ENCODE measurements around the gene ADAM12.
"Not testable (repeated sequence)": the region's sequence is repeated elsewhere in the genome, so short reads cannot be mapped to it uniquely, and the experiment has no call there.

The ADAM12 gene

GRCh38 chr10:125999694-126000093 is 388.6 kb downstream of the ADAM12 start:
- DNase-seq: no peak

- no peak for DNase-seq
Observed at GRCh38 chr10:125997586-125997985, 390.7 kb downstream of the ADAM12 start.

DNA sequence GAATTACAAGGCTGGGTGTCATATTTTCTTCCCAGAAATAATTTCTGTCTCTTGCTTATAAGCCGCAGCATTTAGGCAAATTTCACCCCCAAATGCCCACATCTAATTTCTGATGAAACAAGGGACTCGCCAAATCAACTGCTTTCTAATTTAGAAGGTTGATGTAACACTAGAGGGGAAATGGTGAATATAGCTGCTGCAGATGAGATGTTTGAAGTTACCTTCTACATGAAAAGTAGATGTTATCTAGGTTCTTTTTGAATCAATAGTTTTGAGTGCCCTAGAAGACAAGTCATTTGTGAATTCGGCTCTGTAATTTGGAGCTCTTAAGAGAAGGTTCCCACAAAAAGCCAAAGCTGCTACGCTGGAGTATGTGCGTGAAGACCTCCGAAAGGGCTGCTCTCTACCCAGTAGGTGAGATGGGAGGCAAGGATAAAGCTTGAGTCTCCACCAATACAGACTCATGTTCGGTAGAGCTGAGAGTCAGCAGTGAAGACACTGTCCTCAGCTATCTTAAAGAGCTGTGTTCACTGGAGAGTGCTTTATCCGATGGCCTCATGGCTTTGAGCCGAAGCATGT is 392.5 kb downstream of the ADAM12 start:
- DNase-seq: no peak

GRCh38 chr10:125994601-125995000 is 393.7 kb downstream of the ADAM12 start:
- DNase-seq: no peak

DNA sequence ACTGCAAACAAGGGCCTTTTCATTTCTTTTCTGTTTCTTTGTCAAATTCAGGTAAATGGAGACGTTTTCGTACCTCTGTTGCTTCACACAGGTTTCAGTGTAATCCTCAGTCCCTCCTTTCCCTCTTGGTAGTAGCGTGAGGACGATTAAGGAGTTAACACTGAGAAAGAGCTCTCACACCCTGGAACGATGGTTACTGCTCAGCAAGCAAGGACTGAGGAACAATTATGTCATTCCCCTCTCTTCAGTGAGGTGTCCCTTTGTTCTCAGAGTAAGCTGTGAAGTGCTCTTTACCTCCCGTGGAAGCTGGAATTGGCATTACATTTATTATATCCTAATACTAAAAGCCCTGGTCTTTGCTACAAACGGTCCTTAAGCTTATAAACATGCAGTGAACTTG is 396.0 kb downstream of the ADAM12 start:
- no peak for DNase-seq

DNA sequence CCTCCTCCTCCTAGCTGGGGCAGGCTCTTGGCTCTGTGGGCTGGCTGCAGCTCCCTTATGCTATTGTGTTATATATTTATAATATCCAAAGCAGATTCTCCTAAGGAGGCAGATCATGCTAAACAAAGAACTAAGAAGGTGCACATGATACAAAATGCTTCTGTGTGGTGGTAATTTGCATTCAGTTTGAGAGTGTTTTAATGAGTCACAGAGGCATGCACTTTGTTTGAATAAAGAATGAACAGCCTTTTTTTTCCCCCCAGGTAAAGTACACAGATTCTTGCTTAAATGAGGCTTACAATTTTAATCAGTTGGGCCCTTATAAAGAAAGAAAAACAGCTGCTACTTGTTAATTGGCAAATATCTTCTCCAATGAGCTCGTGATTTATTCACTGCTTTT is 396.9 kb downstream of the ADAM12 start:
- no peak for DNase-seq

- DNase-seq: no peak
Observed at GRCh38 chr10:125990974-125991373, 397.3 kb downstream of the ADAM12 start.

DNA sequence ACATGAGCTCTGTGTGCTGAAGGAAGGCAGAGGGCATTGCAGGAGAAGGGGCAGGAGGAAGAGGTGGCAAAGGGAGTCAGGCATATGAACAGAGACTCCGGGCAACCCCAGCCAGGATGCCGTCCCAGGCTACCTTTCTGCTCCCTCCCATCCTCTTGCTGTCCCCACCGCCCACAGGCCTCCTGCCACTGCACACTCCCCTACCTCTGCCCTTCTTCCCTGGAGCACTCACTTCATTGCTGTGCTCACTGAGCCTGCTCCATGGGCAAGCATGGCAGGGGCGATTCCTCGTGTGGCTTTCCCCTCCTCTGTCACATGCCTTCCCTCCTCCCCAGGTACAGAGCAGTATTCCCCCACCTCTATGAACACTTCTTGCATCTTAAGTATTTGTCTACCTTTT is 398.5 kb downstream of the ADAM12 start:
- no peak for DNase-seq

- no peak for DNase-seq
Observed at GRCh38 chr10:125985557-125986240, 402.6 kb downstream of the ADAM12 start.

GRCh38 chr10:125984865-125985495 is 403.3 kb downstream of the ADAM12 start:
- DNase-seq: no peak

DNA sequence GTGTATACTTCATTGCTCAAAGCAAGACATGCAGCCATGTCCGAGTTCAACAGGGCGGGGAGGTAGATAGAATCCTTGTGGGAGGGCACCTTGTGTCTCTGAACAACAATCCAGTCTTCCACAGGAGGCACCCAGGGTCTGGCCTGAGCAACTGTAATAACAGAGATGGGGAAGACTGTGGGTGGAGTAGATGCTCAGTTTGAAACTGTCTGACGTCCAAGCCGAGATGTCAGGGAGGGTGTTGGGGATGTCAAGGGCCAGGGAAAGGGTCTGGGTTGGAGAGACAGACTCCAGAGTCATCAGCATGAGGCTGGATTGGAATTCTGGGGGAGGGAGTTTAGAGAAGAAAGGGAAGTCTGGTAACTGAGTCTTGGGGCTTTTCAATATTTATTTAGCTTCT is 403.9 kb downstream of the ADAM12 start:
- no peak for DNase-seq

DNA sequence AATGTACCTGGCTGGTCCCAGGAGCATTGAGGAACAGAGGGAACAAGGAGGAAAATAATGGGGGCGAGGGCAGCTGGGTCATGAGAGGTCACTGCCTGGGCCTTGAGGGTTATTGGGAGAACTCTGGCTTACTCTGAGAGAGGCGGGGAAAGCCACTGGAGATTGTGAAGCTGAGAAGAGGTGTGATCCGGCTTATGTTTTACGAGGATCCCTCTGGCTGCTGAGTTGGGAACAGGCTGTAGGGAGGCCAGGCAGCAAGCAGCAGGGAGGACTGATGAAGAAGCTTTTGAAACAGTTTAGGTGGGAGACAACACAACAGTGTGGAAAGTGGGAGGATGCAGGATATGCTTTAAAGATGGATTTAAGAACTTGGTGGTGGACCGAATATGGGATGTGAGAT is 404.6 kb downstream of the ADAM12 start:
- no peak for DNase-seq

DNA sequence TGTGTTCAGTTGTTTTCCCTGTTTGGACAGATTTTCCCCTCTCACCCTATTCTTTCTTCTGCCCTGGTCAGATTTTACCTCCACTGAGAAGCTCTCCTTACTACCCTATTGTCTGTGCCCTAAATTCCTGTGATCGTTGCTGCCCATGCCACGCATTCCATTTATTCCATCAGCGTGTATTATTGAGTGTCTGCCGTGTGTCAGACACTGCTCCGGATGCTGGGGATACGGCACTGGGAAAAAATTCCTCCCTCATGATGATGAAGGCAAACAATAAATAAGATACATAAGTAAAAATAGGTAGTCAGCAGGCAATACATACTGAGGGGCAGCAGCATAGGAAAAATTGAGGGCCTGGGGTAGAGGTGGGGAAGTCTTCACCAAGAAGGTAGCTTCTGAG is 405.1 kb downstream of the ADAM12 start:
- no peak for DNase-seq

- DNase-seq: peak in 1 of 2 donors; percentile 79
Observed at GRCh38 chr10:125982260-125982948, 405.9 kb downstream of the ADAM12 start.

DNA sequence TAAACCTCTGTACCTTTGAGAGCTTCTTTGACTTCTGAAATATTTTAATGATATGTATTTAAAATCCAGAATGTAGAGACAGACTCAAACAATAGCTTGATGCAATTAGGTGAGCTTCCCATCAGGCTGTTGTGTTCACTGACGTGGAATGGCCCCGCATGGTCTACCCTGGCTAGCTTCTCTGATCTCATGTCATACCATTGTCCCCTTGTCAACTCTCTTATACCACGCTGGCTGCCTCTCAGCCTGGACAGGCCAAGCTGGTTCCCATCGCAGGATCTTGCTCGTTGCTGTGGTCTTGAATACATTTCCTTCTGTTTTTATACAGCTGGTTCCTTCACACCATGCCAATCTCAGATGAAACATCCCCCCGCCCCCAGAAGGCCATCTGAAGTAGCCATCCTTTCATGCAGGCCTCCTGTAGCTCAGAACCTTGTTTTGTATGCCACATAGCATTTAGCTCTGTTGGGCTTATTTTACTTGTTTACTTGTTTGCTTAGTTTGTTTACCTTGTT is 407.7 kb downstream of the ADAM12 start:
- no peak for DNase-seq

- DNase-seq: no peak
Observed at GRCh38 chr10:125979976-125980375, 408.3 kb downstream of the ADAM12 start.

- no peak for DNase-seq
Observed at GRCh38 chr10:125976960-125977605, 411.2 kb downstream of the ADAM12 start.

GRCh38 chr10:125970077-125970630 is 418.1 kb downstream of the ADAM12 start:
- DNase-seq: not testable (repeated sequence)

DNA sequence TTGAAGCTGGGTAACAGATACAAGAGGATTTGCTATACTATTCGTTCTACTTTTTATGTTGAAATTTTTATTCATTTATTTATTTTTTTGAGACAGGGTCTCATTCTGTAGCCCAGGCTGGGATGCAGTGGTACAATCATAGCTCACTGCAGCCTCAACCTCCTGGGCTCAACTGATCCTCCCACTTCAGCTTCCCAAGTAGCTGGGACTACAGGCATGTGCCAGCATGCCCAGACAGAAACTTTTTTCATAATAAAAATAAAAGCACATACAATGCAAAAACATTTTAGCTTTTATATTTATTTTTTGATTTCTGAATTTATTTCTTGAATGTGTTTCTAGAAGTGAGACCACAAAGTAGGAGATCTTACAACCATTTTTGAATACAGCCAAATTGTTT is 420.7 kb downstream of the ADAM12 start:
- DNase-seq: no peak

DNA sequence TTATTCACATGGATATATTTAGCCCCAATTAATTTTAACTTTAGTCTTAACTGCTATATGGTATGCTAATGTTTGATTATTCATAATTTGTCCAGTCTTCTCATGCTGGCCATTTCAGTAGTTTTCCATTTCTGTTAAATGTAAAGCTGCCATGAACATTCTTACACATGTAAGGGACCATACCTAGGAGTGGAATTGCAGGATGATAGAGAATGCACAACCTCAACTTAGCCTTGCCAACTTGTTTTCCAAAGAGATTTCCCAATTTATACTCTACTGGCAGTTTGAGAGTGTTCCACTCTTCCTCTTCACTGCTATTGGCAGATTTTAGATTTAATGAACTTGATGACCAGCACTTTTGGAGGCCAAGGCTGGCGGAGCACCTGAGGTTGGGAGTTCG is 423.7 kb downstream of the ADAM12 start:
- DNase-seq: no peak
